Lower leg skin (tissue), 3 donors: ENCODE data around the gene KAT6B.

Source experiments
- POLR2A ChIP-seq, 2 donors: fragments of 450-650 bp; IDR thresholded peaks; one replicate each; pipeline ENCODE4 v1.6.1; 2016 to 2017; ENCODE audit warnings: antibody characterized with exemption in 2 of 2, mild to moderate bottlenecking in 1 of 2, moderate library complexity in 1 of 2
- TF ChIP-seq, protein P1 (sequence below), 3 donors: fragments of 450-650 bp; IDR thresholded peaks; one replicate each; pipeline ENCODE4 v1.5.1; 2016; ENCODE audit warnings: antibody characterized with exemption in 3 of 3, mild to moderate bottlenecking in 3 of 3, moderate library complexity in 2 of 3

DNA sequence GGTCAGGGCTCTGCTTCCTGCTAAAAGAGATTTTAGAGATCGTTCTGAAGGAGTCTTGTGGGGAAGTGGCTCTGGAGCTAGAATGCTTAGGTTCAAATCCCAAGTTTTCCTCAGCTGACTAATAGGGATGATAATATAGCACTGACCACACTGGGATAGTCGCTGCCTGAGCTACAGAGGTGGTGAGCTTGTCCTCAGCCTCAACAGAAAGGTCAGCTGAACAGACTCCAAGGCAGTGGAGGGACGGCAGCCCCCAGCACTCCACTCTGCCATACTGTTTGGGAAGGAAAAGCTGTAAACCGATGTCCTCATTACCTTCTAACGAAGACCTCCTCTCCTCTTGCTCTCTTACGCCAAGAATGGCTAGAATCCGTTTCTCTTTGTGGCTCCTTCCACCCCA lies 36.2 kb downstream of the KAT6B start:
- TF ChIP-seq, protein P1, sequence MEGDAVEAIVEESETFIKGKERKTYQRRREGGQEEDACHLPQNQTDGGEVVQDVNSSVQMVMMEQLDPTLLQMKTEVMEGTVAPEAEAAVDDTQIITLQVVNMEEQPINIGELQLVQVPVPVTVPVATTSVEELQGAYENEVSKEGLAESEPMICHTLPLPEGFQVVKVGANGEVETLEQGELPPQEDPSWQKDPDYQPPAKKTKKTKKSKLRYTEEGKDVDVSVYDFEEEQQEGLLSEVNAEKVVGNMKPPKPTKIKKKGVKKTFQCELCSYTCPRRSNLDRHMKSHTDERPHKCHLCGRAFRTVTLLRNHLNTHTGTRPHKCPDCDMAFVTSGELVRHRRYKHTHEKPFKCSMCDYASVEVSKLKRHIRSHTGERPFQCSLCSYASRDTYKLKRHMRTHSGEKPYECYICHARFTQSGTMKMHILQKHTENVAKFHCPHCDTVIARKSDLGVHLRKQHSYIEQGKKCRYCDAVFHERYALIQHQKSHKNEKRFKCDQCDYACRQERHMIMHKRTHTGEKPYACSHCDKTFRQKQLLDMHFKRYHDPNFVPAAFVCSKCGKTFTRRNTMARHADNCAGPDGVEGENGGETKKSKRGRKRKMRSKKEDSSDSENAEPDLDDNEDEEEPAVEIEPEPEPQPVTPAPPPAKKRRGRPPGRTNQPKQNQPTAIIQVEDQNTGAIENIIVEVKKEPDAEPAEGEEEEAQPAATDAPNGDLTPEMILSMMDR (IDR thresholded peaks at IDR 0.05) = no peak
- TF ChIP-seq POLR2A (IDR thresholded peaks at IDR 0.05) = no peak
